Activated CD4-positive, alpha-beta T cell treated with anti-CD3 and anti-CD28 coated beads, Interleukin-2, Interleukin-6, amounts not matched to agents 100 ng/mL and 50 ng/mL, durations not matched to agents 16 hours and 8 hours (primary cell): ENCODE measurements around the gene SRGN.

Experiments
- DNase-seq: peaks from one replicate; pipeline ENCODE4 v3.0.0-alpha.2; 2020

The SRGN gene

GRCh38 chr10:69061305-69062161 is 26.4 kb upstream of the SRGN start:
- peak; percentile 48 for DNase-seq

- no peak for DNase-seq
Observed at GRCh38 chr10:69062901-69063300, 25.0 kb upstream of the SRGN start.

GRCh38 chr10:69064762-69065328 is 23.1 kb upstream of the SRGN start:
- no peak for DNase-seq

- peak; percentile 75 for DNase-seq
Observed at GRCh38 chr10:69065406-69066361, 22.2 kb upstream of the SRGN start.

GRCh38 chr10:69067189-69067588 is 20.7 kb upstream of the SRGN start:
- DNase-seq, result no peak

- DNase-seq, result no peak
Observed at GRCh38 chr10:69068549-69068948, 19.4 kb upstream of the SRGN start.

- no peak for DNase-seq
Observed at GRCh38 chr10:69069090-69070042, 18.5 kb upstream of the SRGN start.

GRCh38 chr10:69070951-69071350 is 17.0 kb upstream of the SRGN start:
- no peak for DNase-seq

- DNase-seq, result no peak
Observed at GRCh38 chr10:69071610-69072009, 16.3 kb upstream of the SRGN start.

- DNase-seq, result no peak
Observed at GRCh38 chr10:69073026-69073425, 14.9 kb upstream of the SRGN start.

GRCh38 chr10:69073736-69074364 is 14.1 kb upstream of the SRGN start:
- DNase-seq, result no peak

GRCh38 chr10:69074532-69074931 is 13.4 kb upstream of the SRGN start:
- DNase-seq, result no peak

- no peak for DNase-seq
Observed at GRCh38 chr10:69075431-69075830, 12.5 kb upstream of the SRGN start.

- no peak for DNase-seq
Observed at GRCh38 chr10:69078311-69078710, 9.6 kb upstream of the SRGN start.

- no peak for DNase-seq
Observed at GRCh38 chr10:69080226-69080625, 7.7 kb upstream of the SRGN start.

GRCh38 chr10:69086001-69086509 is 1.8 kb upstream of the SRGN start:
- DNase-seq, result no peak

- DNase-seq, result peak; percentile 34
Observed at GRCh38 chr10:69088471-69088769, 517 bp downstream of the SRGN start.

GRCh38 chr10:69088801-69089501 is 1.0 kb downstream of the SRGN start:
- peak; percentile 89 for DNase-seq

- peak; percentile 91 for DNase-seq
Observed at GRCh38 chr10:69089638-69090599, 2.0 kb downstream of the SRGN start.

GRCh38 chr10:69090685-69091084 is 2.8 kb downstream of the SRGN start:
- no peak for DNase-seq
